Measurements from ENCODE around the gene ARHGAP26.

The ARHGAP26 gene

DNA sequence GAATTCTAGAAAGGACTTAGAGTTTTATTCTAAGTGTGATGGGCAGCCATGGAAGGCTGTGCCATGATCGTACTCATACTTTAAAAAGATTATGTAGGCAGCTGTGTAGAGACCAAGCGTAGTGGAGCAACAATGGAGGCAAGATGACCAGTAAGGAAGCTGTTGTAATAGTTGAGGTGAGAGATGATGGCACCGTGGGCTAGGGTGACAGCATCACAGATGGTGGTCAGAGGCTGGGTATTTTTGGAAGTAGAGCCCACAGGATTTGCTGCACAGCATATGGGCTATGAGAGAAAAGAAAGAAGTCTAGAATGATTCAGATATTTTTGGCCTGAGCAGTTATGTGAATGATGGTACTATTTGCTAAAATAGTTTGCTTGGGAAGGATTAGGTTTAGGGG lies 7.7 kb downstream of the ARHGAP26 start:
- Histone ChIP-seq H3K27me3 (ENCODE audit: insufficient read depth, low read depth) (no peaks in the 10 kb centered on the region), H3K79me2 (ENCODE audit: insufficient read depth, low read depth) (no peaks in the 10 kb centered on the region), H3K4me3 (IDR thresholded peaks at IDR 0.05; ENCODE audit: insufficient read depth, low read depth, low read length) (no peak overlapping the region), H3K27ac (no peak overlapping the region), H3K4me1 (ENCODE audit: low read depth, poor library complexity, severe bottlenecking) (peaks cover 7% of the 10 kb centered on the region), H3K36me3 (ENCODE audit: insufficient read depth) (no peaks in the 10 kb centered on the region), H4K20me1 (ENCODE audit: insufficient read depth) (no peaks in the 10 kb centered on the region), H3K9ac (no peak overlapping the region), H3K4me2 (no peak overlapping the region), H2AFZ (ENCODE audit: low read depth) (no peak overlapping the region)
- no peak for TF ChIP-seq CTCF (conservative IDR thresholded peaks at IDR 0.05; ENCODE audit: low read depth, low read length)

DNA sequence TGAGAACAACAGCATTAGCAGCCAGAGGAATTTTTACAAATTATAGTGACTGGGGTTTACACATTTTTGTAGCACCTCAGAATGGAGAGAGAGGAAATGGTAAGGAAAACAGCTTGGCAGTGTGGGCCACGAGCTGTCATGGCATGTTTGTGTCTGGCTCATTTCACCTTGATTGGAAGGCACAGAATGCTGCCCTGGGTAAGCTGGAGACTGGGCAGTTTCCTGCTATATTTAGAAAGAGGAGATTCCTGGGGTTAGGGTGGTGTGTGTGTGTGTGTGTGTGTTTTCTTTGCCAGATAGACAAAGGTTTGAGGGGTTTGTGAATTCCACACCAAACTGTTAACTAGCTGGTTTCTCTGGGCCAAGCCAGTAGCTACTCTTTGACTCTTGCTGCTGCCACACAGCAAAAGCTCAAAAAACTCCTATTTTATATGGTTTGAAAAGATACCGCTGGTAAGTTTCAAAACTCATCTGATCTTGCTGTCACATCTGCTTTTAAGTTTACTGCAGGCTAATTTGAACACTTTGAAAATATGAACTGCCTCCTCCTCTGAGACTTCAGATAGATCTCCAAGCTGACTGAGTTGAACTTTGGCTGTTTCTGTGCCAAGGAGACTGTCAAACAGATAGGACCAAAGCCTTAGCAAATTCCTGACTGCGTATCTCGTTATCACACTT lies 9.1 kb downstream of the ARHGAP26 start:
- no peak for TF ChIP-seq CTCF (conservative IDR thresholded peaks at IDR 0.05; ENCODE audit: low read depth, low read length)

GRCh38 chr5:142780871-142781270 lies 10.7 kb downstream of the ARHGAP26 start:
- Histone ChIP-seq H3K36me3 (ENCODE audit: insufficient read depth) (no peaks in the 10 kb centered on the region), H3K4me2 (no peak overlapping the region), H3K27me3 (ENCODE audit: insufficient read depth, low read depth) (no peaks in the 10 kb centered on the region), H4K20me1 (ENCODE audit: insufficient read depth) (no peaks in the 10 kb centered on the region), H3K79me2 (ENCODE audit: insufficient read depth, low read depth) (no peaks in the 10 kb centered on the region), H3K9ac (no peak overlapping the region), H3K4me1 (ENCODE audit: low read depth, poor library complexity, severe bottlenecking) (peaks cover 7% of the 10 kb centered on the region), H3K4me3 (IDR thresholded peaks at IDR 0.05; ENCODE audit: insufficient read depth, low read depth, low read length) (no peak overlapping the region), H2AFZ (ENCODE audit: low read depth) (no peak overlapping the region), H3K27ac (no peak overlapping the region)
- TF ChIP-seq CTCF (conservative IDR thresholded peaks at IDR 0.05; ENCODE audit: low read depth, low read length): no peak

More for the DNA sequence above, 9.1 kb downstream of the ARHGAP26 start:
- no peak overlapping the region for H3K4me3 ChIP-seq (IDR thresholded peaks at IDR 0.05; ENCODE audit: insufficient read depth, low read depth, low read length)
- no peaks in the 10 kb centered on the region for H3K79me2 ChIP-seq (ENCODE audit: insufficient read depth, low read depth)
- H3K9ac ChIP-seq: no peak overlapping the region
- no peaks in the 10 kb centered on the region for H3K27me3 ChIP-seq (ENCODE audit: insufficient read depth, low read depth)
- peaks cover 7% of the 10 kb centered on the region for H3K4me1 ChIP-seq (ENCODE audit: low read depth, poor library complexity, severe bottlenecking)
- no peaks in the 10 kb centered on the region for H4K20me1 ChIP-seq (ENCODE audit: insufficient read depth)
- H3K27ac ChIP-seq: no peak overlapping the region
- no peaks in the 10 kb centered on the region for H3K36me3 ChIP-seq (ENCODE audit: insufficient read depth)
- no peak overlapping the region for H2AFZ ChIP-seq (ENCODE audit: low read depth)
- H3K4me2 ChIP-seq: no peak overlapping the region

DNA sequence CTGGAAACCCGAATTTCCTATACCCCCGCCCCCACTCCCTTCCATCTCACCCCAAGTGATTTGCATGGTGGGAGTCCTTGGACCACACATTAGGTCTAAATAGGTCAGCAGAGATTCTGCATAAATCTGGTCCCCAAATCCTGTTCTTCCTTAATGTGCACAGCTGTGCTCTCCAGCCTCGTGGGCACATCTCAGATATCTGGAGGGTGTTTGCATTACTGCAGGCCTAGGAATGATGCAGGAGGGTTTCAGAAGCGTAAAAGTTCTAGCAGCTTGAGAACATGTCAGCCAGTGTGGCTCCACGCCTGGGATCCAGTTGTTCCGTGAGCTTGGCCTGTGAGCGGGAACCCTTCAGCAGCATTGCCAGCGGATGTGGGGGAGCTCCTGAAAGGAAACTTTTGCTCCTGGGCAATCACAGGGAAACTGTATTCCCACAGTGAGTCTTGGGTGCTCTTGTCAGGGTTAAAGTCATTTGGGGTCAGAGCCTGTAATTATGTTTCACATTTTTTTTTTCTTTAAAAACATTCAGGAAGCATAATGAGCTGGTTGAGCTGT lies 12.9 kb downstream of the ARHGAP26 start:
- Histone ChIP-seq H3K4me2 (no peak overlapping the region), H3K4me3 (IDR thresholded peaks at IDR 0.05; ENCODE audit: insufficient read depth, low read depth, low read length) (no peak overlapping the region), H3K36me3 (ENCODE audit: insufficient read depth) (no peaks in the 10 kb centered on the region), H2AFZ (ENCODE audit: low read depth) (no peak overlapping the region), H3K4me1 (ENCODE audit: low read depth, poor library complexity, severe bottlenecking) (peaks cover 7% of the 10 kb centered on the region), H3K9ac (no peak overlapping the region), H3K27me3 (ENCODE audit: insufficient read depth, low read depth) (no peaks in the 10 kb centered on the region), H4K20me1 (ENCODE audit: insufficient read depth) (no peaks in the 10 kb centered on the region), H3K79me2 (ENCODE audit: insufficient read depth, low read depth) (no peaks in the 10 kb centered on the region), H3K27ac (no peak overlapping the region)
- TF ChIP-seq CTCF (conservative IDR thresholded peaks at IDR 0.05; ENCODE audit: low read depth, low read length): no peak
